ENCODE results near the gene ZC3H12A. TPM values are rescaled to one million over a fixed set of nuclear protein-coding genes. Genes with fewer than 3 reads are reported as not detected.

Gene ZC3H12A
- total RNA-seq, 1 experiment from 2014 or later = 9.4 TPM

GRCh38 chr1:37501661-37502060 lies 27.3 kb downstream of the ZC3H12A start:
- TF ChIP-seq TCF7L2 (IDR thresholded peaks at IDR 0.05; ENCODE audit: low read depth, low read length) = no peak
- TF ChIP-seq REST (IDR thresholded peaks at IDR 0.05; ENCODE audit: insufficient read depth in 1 of 2, low read depth in 2 of 2, low read length in 1 of 2) = no peak
- TF ChIP-seq POLR2AphosphoS5 (IDR thresholded peaks at IDR 0.05; ENCODE audit: low read depth, low read length) = no peak
- no peak for TF ChIP-seq SIN3A (IDR thresholded peaks at IDR 0.05; ENCODE audit: borderline replicate concordance, insufficient read depth, low read depth, low read length)
- TF ChIP-seq CTCF (IDR thresholded peaks at IDR 0.05) = no peak
- no TSS peak for BruUV-seq (replicated peaks)
- ChIA-PET POLR2A (no interaction called here), CTCF (no interaction called here)
- ATAC-seq (no peak), DNase-seq (ENCODE audit: low read depth, low spot score) (no peak)
- Histone ChIP-seq H3K27me3 (ENCODE audit: control insufficient read depth, insufficient read depth, low read length) (no peaks in the 10 kb centered on the region), H3K4me3 (ENCODE audit: low read depth in 2 of 2, low read length in 2 of 2) (no peak overlapping the region), H3K4me1 (ENCODE audit: control insufficient read depth, insufficient read depth, low read length) (peaks cover 14% of the 10 kb centered on the region; the same call in 1 of the 2 replicates), H3K36me3 (ENCODE audit: control insufficient read depth, insufficient read depth, low read length) (no peaks in the 10 kb centered on the region), H3K9me3 (ENCODE audit: control insufficient read depth, insufficient read depth, low read depth, low read length) (no peaks in the 10 kb centered on the region), H3K27ac (ENCODE audit: low read length) (no peak overlapping the region)
- in situ Hi-C loops (cut with HindIII; ENCODE audit: low pct_unique_long_range_greater_than_20kb, low sequenced_read_pairs) (no loop called here), intact Hi-C loops (cut with micrococcal nuclease; ENCODE audit: unreplicated experiment) (no loop called here)

GRCh38 chr1:37502104-37502503 lies 27.7 kb downstream of the ZC3H12A start:
- in situ Hi-C loops (cut with HindIII; ENCODE audit: low pct_unique_long_range_greater_than_20kb, low sequenced_read_pairs) = no loop called here
- H3K4me1 ChIP-seq (ENCODE audit: control insufficient read depth, insufficient read depth, low read length) = peaks cover 13% of the 10 kb centered on the region; the same call in 1 of the 2 replicates

More at GRCh38 chr1:37502104-37502503, 27.7 kb downstream of the ZC3H12A start:
- ChIA-PET CTCF (no interaction called here), POLR2A (interaction anchor here (0.6 kb wide), 1 partner anchor 14 kb away, joined by 3 read pairs; no protein-coding TSS in a partner anchor)
- Histone ChIP-seq H3K27me3 (ENCODE audit: control insufficient read depth, insufficient read depth, low read length) (no peaks in the 10 kb centered on the region), H3K4me3 (ENCODE audit: low read depth in 2 of 2, low read length in 2 of 2) (no peak overlapping the region), H3K36me3 (ENCODE audit: control insufficient read depth, insufficient read depth, low read length) (no peaks in the 10 kb centered on the region), H3K27ac (ENCODE audit: low read length) (no peak overlapping the region), H3K9me3 (ENCODE audit: control insufficient read depth, insufficient read depth, low read depth, low read length) (no peaks in the 10 kb centered on the region)
- intact Hi-C loops (cut with micrococcal nuclease; ENCODE audit: unreplicated experiment) = no loop called here
- no TSS peak for BruUV-seq (replicated peaks)
- DNase-seq (ENCODE audit: low read depth, low spot score) (no peak), ATAC-seq (no peak)
- TF ChIP-seq POLR2AphosphoS5 (IDR thresholded peaks at IDR 0.05; ENCODE audit: low read depth, low read length) = no peak
- TF ChIP-seq REST (IDR thresholded peaks at IDR 0.05; ENCODE audit: insufficient read depth in 1 of 2, low read depth in 2 of 2, low read length in 1 of 2) = no peak
- no peak for TF ChIP-seq TCF7L2 (IDR thresholded peaks at IDR 0.05; ENCODE audit: low read depth, low read length)
- TF ChIP-seq CTCF (IDR thresholded peaks at IDR 0.05) = no peak
- no peak for TF ChIP-seq SIN3A (IDR thresholded peaks at IDR 0.05; ENCODE audit: borderline replicate concordance, insufficient read depth, low read depth, low read length)

All from Panc1 (cell line).